Measurements from ENCODE around the gene UBE2N. TPM values are rescaled to one million over a fixed set of nuclear protein-coding genes. Genes with fewer than 3 reads are reported as not detected.

Gene UBE2N
- total and polyA plus RNA-seq, 2 donors (not counting 1 experiment from before 2014, with no cell fraction given), result 56.3 to 83.8 TPM

DNA sequence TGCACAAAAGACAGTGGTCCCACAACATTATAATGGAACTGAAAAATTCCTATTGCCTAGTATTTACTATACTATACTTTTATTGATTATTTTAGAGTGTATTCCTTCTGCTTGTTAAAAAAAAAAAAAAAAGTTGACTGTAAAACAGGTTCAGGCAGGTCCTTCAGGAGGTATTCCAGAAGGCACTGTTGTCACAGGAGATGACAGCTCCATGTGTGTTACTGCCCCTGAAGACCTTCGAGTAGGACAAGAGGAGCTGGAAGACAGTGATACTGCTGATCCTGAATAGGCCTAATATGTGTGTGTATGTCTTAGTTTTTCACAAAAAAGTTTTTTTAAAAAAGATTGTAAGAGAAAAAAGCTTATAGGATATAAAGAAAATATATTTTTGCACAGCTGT lies 12.3 kb downstream of the UBE2N start:
- Histone ChIP-seq H3K4me3 (ENCODE audit: control extremely low read depth in 1 of 5, extremely low read depth in 1 of 5, insufficient read depth in 1 of 5, low read depth in 2 of 5, low read length in 4 of 5) (no peak overlapping the region), H3K27ac (ENCODE audit: low read length in 2 of 2) (no peak overlapping the region), H3K27me3 (replicated peaks in 1 of 4; ENCODE audit: control extremely low read depth in 1 of 4, control insufficient read depth in 3 of 4, insufficient read depth in 4 of 4, low read length in 3 of 4) (no peaks in the 10 kb centered on the region), H4K20me1 (ENCODE audit: control insufficient read depth, insufficient read depth, low read length, poor library complexity, severe bottlenecking) (peaks cover 66% of the 10 kb centered on the region), H3K4me2 (replicated peaks; ENCODE audit: low read depth, low read length, poor library complexity, severe bottlenecking) (no peak overlapping the region), H3K9ac (ENCODE audit: low read length) (no peak overlapping the region), H3K4me1 (ENCODE audit: control insufficient read depth in 2 of 2, insufficient read depth in 2 of 2, low read length in 2 of 2) (peaks cover 76 to 79% of the 10 kb centered on the region in 2 donors), H3K79me2 (ENCODE audit: control insufficient read depth, insufficient read depth, low read length) (peaks cover 99% of the 10 kb centered on the region), H2AFZ (ENCODE audit: insufficient read depth, low read depth, low read length, poor library complexity, severe bottlenecking) (no peak overlapping the region), H3K36me3 (replicated peaks in 1 of 2; ENCODE audit: control extremely low read depth in 1 of 2, control insufficient read depth in 1 of 2, extremely low read depth in 1 of 2, insufficient read depth in 2 of 2, low read length in 1 of 2) (no peaks in the 10 kb centered on the region), H3K9me3 (ENCODE audit: control extremely low read depth in 1 of 3, control insufficient read depth in 2 of 3, insufficient read depth in 1 of 3, low read length in 2 of 3) (no peaks in the 10 kb centered on the region)
- 86% methylated on average over 1 of the region's 1 CpG for WGBS (ENCODE audit: insufficient coverage)
- Mint-ChIP-seq H3K27me3 (no peaks in the 10 kb centered on the region), H3K4me3 (no peak overlapping the region), H3K27ac (no peak overlapping the region), H3K4me1 (peaks cover 78% of the 10 kb centered on the region), H3K9me3 (ENCODE audit: insufficient read depth) (no peaks in the 10 kb centered on the region)
- ATAC-seq (ENCODE audit: low read depth) (no peak), DNase-seq (no peak)
- ChIA-PET POLR2A (no interaction called here), CTCF (interaction anchor here (0.5 to 2.4 kb wide), 6 partner anchors 9 to 672 kb away, joined by 3 to 17 read pairs (median 4); no protein-coding TSS in a partner anchor)
- intact Hi-C loops (cut with micrococcal nuclease), result no loop called here
- TF ChIP-seq, protein P1, sequence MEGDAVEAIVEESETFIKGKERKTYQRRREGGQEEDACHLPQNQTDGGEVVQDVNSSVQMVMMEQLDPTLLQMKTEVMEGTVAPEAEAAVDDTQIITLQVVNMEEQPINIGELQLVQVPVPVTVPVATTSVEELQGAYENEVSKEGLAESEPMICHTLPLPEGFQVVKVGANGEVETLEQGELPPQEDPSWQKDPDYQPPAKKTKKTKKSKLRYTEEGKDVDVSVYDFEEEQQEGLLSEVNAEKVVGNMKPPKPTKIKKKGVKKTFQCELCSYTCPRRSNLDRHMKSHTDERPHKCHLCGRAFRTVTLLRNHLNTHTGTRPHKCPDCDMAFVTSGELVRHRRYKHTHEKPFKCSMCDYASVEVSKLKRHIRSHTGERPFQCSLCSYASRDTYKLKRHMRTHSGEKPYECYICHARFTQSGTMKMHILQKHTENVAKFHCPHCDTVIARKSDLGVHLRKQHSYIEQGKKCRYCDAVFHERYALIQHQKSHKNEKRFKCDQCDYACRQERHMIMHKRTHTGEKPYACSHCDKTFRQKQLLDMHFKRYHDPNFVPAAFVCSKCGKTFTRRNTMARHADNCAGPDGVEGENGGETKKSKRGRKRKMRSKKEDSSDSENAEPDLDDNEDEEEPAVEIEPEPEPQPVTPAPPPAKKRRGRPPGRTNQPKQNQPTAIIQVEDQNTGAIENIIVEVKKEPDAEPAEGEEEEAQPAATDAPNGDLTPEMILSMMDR (IDR thresholded peaks at IDR 0.05), result no peak
- no peak for TF ChIP-seq EZH2 (IDR thresholded peaks at IDR 0.05; ENCODE audit: borderline replicate concordance, insufficient read depth, low read depth, low read length, poor library complexity, severe bottlenecking)

DNA sequence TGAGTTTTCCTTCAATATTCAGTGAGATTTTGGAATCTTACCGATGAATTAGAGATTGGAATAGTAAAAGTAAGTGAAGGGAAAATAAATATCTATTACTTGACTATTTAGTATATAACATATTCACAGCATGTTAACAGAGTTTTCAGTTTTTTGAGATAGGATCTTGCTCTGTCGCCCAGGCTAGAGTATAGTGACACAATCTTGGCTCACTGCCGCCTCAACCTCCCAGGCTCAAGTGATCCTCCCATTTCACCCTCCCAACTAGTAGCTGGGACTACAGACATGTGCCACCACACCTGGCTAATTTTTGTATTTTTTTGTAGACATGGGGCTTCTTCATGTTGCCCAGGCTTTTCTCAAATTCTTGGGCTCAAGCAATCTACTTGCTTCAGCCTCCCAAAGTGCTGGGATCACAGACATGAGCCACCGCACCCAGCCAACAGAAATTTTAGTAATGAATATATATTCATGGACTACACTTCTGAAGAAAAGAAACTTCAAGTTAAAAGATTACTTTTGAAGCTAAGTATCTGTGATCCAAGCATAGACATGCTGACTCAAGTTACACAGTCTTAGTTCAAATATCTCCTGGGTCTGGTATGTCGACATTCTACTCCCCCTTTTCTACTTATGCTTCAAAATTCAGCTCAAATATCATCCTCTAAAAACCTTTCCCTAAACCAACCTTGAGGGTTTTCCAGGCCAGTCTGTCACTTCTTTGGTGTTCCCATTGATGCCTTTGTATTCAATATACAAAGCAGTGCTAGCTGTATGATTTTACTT lies 13.8 kb downstream of the UBE2N start:
- Mint-ChIP-seq H3K4me1 (peaks cover 80% of the 10 kb centered on the region), H3K4me3 (no peak overlapping the region), H3K9me3 (ENCODE audit: insufficient read depth) (no peaks in the 10 kb centered on the region), H3K27me3 (no peaks in the 10 kb centered on the region), H3K27ac (peak overlapping the region; percentile 77)
- H2AFZ ChIP-seq (ENCODE audit: insufficient read depth, low read depth, low read length, poor library complexity, severe bottlenecking), result no peak overlapping the region
- CTCF ChIA-PET, result interaction anchor here (0.8 to 2.4 kb wide), 3 partner anchors 8 to 643 kb away, joined by 4 to 17 read pairs (median 5); no protein-coding TSS in a partner anchor
- peak overlapping the region; percentile 67 to 80 for H3K27ac ChIP-seq (ENCODE audit: low read length in 2 of 2)
- POLR2A ChIA-PET, result interaction anchor here (0.6 kb wide), 1 partner anchor 1281 kb away, joined by 3 read pairs; no protein-coding TSS in a partner anchor
- TF ChIP-seq, protein P1 (IDR thresholded peaks at IDR 0.05), result no peak
- no peak for TF ChIP-seq EZH2 (IDR thresholded peaks at IDR 0.05; ENCODE audit: borderline replicate concordance, insufficient read depth, low read depth, low read length, poor library complexity, severe bottlenecking)
- intact Hi-C loops (cut with micrococcal nuclease), result no loop called here
- DNase-seq, result no peak
- WGBS (ENCODE audit: insufficient coverage), result 85% methylated on average over 1 of the region's 5 CpGs
- H3K4me1 ChIP-seq (ENCODE audit: control insufficient read depth in 2 of 2, insufficient read depth in 2 of 2, low read length in 2 of 2), result peaks cover 75 to 77% of the 10 kb centered on the region in 2 donors
- peaks cover 76% of the 10 kb centered on the region for H4K20me1 ChIP-seq (ENCODE audit: control insufficient read depth, insufficient read depth, low read length, poor library complexity, severe bottlenecking)
- peak overlapping the region; percentile 59 for H3K4me2 ChIP-seq (replicated peaks; ENCODE audit: low read depth, low read length, poor library complexity, severe bottlenecking)
- no peaks in the 10 kb centered on the region for H3K9me3 ChIP-seq (ENCODE audit: control extremely low read depth in 1 of 3, control insufficient read depth in 2 of 3, insufficient read depth in 1 of 3, low read length in 2 of 3)
- no peaks in the 10 kb centered on the region for H3K27me3 ChIP-seq (replicated peaks in 1 of 4; ENCODE audit: control extremely low read depth in 1 of 4, control insufficient read depth in 3 of 4, insufficient read depth in 4 of 4, low read length in 3 of 4)
- ATAC-seq (ENCODE audit: low read depth), result no peak
- H3K79me2 ChIP-seq (ENCODE audit: control insufficient read depth, insufficient read depth, low read length), result peaks cover 99% of the 10 kb centered on the region
- no peaks in the 10 kb centered on the region for H3K36me3 ChIP-seq (replicated peaks in 1 of 2; ENCODE audit: control extremely low read depth in 1 of 2, control insufficient read depth in 1 of 2, extremely low read depth in 1 of 2, insufficient read depth in 2 of 2, low read length in 1 of 2)
- H3K9ac ChIP-seq (ENCODE audit: low read length), result no peak overlapping the region
- no peak overlapping the region for H3K4me3 ChIP-seq (ENCODE audit: control extremely low read depth in 1 of 5, extremely low read depth in 1 of 5, insufficient read depth in 1 of 5, low read depth in 2 of 5, low read length in 4 of 5)
